Activated naive CD8-positive, alpha-beta T cell treated with anti-CD3 and anti-CD28 coated beads, Interleukin-2, amount 50 U/mL, for 24 hours (primary cell): ENCODE data around the gene STAT5B.

Experiments
- ATAC-seq: fragments of 150-1000 bp; cut with Tn5 transposase; one replicate; pipeline ENCODE4 v1.10.0; 2021
- DNase-seq: peaks from one replicate; pipeline ENCODE4 v3.0.0; 2021
- H3K27ac Mint-ChIP-seq: one replicate; pipeline ENCODE4 v1.8.0; 2021; ENCODE audit warnings: mild to moderate bottlenecking, mixed read lengths
- H3K27me3 Mint-ChIP-seq: one replicate; pipeline ENCODE4 v1.8.0; 2021; ENCODE audit warnings: mixed read lengths
- H3K36me3 Mint-ChIP-seq: one replicate; pipeline ENCODE4 v1.8.0; 2021; ENCODE audit warnings: low read depth, mixed read lengths
- H3K4me1 Mint-ChIP-seq: one replicate; pipeline ENCODE4 v1.8.0; 2021; ENCODE audit warnings: mixed read lengths
- H3K4me3 Mint-ChIP-seq: one replicate; pipeline ENCODE4 v1.8.0; 2021; ENCODE audit warnings: mild to moderate bottlenecking, moderate library complexity, mixed read lengths
- H3K9me3 Mint-ChIP-seq: one replicate; pipeline ENCODE4 v1.8.0; 2021; ENCODE audit warnings: mixed read lengths

The STAT5B gene

DNA sequence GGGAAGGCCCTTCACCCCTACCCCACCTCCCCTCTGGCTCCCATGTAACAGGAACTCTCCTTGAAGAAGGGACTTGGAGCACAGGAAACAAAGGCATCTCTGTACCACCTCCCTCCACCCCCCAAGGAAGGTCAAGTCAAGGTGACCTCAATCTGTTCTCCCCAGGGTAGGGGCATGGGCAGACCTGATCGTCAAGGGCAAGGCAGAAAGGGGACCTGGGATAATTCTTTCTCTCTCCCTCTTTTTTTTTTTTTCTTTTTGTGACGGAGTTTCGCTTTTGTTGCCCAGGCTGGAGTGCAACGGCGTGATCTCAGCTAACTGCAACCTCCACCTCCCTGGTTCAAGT lies 7.8 kb upstream of the STAT5B start:
- H3K9me3 Mint-ChIP-seq, result no peaks in the 10 kb centered on the region
- peaks cover 38% of the 10 kb centered on the region for H3K4me1 Mint-ChIP-seq
- H3K4me3 Mint-ChIP-seq, result no peak overlapping the region
- no peaks in the 10 kb centered on the region for H3K27me3 Mint-ChIP-seq
- peaks cover 7% of the 10 kb centered on the region for H3K36me3 Mint-ChIP-seq
- no peak for DNase-seq
- peak overlapping the region; percentile 26 for H3K27ac Mint-ChIP-seq
- ATAC-seq, result no peak

DNA sequence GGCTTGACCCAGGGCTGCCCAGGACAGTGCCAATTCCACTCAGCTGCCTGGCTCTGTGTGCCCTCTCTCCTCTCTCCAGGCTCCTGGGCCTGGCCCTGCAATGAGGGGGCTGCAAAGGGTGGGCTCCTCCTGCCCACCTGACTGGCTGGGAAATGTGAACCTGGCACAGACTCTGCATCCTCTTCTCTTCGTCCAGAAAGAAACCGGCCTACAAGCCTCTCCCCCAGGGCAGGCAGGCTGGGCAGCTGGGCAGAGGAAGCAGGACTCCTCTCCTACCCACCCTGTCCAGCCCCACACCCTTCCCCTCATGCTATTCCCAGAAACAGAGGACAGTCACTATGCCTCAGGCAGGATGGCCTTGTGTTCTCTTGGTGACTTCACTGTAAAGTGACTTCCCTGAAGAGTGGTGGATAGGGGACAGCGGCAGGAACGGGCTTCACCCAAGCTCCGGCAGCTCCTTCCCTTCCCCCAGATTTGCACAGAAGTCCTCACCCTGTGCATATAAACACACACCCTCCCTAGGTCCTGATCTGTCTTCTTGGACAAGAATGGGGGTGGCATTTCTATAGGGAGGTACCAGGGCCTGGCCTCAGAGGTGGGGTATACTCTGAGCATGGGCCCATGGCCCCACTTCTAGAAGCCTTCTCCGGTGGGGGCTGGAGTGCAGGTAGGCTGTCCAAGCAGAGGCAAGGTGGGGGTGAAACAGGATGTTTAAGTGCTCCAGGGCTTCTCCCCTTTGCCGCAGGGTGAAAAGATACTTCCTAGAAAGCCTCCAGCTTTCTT lies 7.2 kb upstream of the STAT5B start:
- H3K27ac Mint-ChIP-seq, result no peak overlapping the region
- no peaks in the 10 kb centered on the region for H3K27me3 Mint-ChIP-seq
- DNase-seq (no peak), ATAC-seq (no peak)
- H3K9me3 Mint-ChIP-seq, result no peaks in the 10 kb centered on the region
- peaks cover 38% of the 10 kb centered on the region for H3K4me1 Mint-ChIP-seq
- H3K4me3 Mint-ChIP-seq, result no peak overlapping the region
- H3K36me3 Mint-ChIP-seq, result peaks cover 6% of the 10 kb centered on the region

DNA sequence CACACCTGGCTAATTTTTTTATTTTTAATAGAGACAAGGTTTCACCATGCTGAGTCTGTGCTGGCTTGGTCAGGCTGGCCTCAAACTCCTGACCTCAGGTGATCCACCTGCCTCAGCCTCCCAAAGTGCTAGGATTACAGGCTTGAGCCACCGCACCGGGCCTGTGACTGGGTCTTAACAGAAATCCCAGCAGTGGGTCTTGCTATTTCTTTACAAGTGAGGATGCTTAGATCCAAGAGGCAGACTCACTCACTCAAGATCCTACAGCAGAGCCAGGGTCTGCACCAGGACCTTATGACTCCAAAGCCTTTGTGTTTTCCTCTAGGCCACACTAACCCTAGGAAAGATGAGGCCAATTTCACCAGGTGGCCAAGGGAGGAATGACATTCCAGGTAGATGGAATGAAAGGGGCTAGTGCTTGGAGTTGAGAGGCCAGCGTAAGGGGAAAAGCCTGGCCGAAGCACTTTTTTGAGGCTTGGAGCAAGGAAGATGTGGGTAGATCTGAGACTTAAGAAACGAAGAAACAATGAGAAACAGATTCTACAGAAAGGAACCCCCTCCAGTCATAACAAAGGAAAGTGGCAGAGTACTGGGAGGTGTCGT lies 6.4 kb upstream of the STAT5B start:
- ATAC-seq, result no peak
- H3K9me3 Mint-ChIP-seq, result no peaks in the 10 kb centered on the region
- peaks cover 38% of the 10 kb centered on the region for H3K4me1 Mint-ChIP-seq
- H3K27ac Mint-ChIP-seq, result peak overlapping the region; percentile 79
- peaks cover 10% of the 10 kb centered on the region for H3K36me3 Mint-ChIP-seq
- H3K4me3 Mint-ChIP-seq, result no peak overlapping the region
- no peaks in the 10 kb centered on the region for H3K27me3 Mint-ChIP-seq
- no peak for DNase-seq

DNA sequence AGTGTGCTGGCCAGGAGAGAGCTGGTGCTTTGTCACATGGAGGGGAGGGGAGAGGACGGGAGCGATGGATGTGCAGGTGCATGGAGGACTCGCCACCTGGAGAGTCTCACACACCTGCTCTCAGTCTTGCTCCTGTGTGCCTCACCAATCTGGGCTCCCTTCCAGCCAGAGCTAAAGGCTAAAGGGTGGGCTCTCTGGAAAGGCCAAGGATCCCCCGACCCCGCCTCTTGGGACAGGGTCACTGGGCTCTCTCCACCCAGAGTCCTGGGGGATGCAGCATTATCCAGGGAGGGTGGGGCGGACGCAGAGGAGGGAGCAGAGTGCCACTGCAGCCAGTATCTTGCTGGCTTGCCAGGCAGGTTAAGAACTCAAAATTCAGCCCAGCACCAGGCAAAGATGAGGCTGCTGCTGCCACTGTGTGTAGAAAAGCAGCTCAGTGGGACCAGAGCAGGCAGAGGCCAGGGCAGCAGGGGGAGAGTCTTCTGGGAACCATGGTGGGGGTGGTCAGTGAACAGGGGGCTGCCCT lies 5.4 kb upstream of the STAT5B start:
- H3K4me3 Mint-ChIP-seq, result no peak overlapping the region
- H3K27ac Mint-ChIP-seq, result no peak overlapping the region
- H3K9me3 Mint-ChIP-seq, result no peaks in the 10 kb centered on the region
- DNase-seq (no peak), ATAC-seq (no peak)
- H3K27me3 Mint-ChIP-seq, result no peaks in the 10 kb centered on the region
- H3K4me1 Mint-ChIP-seq, result peaks cover 40% of the 10 kb centered on the region
- H3K36me3 Mint-ChIP-seq, result peaks cover 10% of the 10 kb centered on the region

DNA sequence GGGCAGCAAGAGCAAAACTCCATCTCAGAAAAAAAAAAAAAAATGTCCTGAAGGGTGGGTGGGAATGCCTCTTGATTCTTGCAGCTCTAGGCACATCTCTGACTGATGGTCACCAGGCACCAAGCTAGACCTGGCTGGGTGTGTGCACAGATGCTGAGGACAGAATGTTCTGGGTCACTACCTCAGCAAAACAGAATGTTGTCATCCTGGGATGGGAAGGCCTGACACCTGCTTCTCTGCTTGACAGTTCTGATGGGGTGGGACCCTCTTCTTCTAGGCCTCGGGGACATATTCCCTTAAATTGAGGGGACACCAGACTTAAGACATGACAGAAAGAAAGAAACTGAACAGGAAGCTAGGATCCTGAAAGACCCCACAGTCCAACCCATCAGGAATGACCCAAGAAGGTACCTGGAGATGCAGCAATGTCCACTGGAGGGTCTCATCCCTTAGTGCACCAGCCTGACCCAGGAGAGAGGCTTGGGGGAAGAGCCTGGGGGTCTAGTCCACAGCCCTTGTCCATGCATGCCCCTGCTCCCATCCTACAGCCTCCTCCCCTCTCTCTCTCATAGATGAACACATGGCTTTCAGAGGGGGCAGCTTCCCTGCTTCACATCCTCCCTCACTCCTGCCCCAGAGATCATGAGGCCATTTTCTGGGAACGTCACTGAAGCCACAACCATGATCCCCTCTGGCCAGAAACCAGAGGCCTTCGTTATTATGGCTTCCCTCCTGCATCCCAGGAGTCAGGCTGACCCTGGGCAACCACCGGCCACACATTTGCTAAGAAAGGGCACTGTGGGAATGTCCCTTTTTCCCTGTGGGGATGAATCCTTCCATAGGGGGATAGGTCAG lies 3.8 kb upstream of the STAT5B start:
- Mint-ChIP-seq H3K27ac (no peak overlapping the region), H3K27me3 (no peaks in the 10 kb centered on the region), H3K4me1 (peaks cover 30% of the 10 kb centered on the region)

DNA sequence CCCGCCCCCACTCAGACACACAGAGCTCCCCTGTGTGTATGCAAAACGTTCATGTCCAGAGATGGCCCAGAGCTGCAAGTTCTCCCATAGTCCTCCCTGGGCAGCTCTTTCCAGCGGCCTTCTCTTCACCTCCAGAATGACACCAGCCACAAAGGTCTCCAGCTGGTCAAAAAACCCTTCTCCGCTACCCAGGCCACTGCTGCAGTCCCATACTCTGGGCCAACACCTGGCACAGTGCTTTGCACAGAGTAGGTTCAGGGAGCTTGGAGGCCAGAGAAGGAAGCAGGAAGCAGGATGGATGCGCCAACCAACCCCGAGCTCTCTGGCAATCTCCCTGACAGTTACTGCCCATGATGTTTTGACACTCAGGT lies 1.1 kb upstream of the STAT5B start:
- Mint-ChIP-seq H3K27me3 (no peaks in the 10 kb centered on the region), H3K9me3 (no peaks in the 10 kb centered on the region), H3K27ac (peak overlapping the region; percentile 82), H3K4me1 (peaks cover 37% of the 10 kb centered on the region), H3K4me3 (peak overlapping the region; percentile 74), H3K36me3 (peaks cover 24% of the 10 kb centered on the region)
- ATAC-seq (no peak), DNase-seq (no peak)

More for the DNA sequence above, 3.8 kb upstream of the STAT5B start:
- ATAC-seq (no peak), DNase-seq (no peak)
- Mint-ChIP-seq H3K9me3 (no peaks in the 10 kb centered on the region), H3K4me3 (no peak overlapping the region), H3K36me3 (peaks cover 12% of the 10 kb centered on the region)

DNA sequence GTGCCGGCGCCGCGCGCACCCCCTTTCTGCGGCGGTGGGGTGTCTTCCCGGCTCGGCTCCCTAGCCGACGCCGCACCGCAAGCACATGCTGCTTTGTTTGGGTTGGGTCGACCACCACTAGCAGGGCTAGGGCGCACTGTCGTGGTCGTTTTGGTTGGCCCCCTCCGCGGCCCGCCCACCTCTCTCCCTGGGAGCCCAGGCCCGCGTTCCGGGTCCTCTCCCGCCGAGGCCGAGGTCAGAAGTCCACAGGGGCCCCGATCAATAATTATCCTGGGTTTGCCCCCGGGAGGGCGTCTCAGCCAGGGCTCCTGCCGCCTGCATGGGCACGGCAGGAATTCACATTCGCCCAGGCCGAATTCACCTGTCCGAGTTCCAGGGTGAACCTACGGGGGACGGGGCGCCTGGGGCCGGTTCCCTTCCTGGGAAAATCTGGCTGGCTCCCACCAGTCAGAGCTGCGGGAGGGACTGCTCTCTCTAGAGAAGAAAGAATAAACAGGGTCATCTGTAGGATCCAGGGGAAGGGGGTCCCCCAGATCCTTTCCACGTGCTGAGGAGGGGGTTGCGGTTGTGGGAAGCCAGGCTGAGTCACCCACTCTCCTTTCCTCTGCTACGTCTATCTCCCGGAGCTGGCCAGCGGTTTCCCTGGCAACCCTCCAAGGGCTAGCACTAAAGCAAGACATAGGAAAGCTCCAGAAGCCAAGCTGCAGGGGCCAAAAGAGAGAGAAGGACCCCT lies 584 bp upstream of the STAT5B start:
- Mint-ChIP-seq H3K4me1 (peaks cover 42% of the 10 kb centered on the region), H3K27me3 (no peaks in the 10 kb centered on the region), H3K36me3 (peaks cover 24% of the 10 kb centered on the region), H3K27ac (peak overlapping the region; percentile 82), H3K9me3 (no peaks in the 10 kb centered on the region), H3K4me3 (peak overlapping the region; percentile 74)
- no peak for ATAC-seq
- DNase-seq, result peak; percentile 39

DNA sequence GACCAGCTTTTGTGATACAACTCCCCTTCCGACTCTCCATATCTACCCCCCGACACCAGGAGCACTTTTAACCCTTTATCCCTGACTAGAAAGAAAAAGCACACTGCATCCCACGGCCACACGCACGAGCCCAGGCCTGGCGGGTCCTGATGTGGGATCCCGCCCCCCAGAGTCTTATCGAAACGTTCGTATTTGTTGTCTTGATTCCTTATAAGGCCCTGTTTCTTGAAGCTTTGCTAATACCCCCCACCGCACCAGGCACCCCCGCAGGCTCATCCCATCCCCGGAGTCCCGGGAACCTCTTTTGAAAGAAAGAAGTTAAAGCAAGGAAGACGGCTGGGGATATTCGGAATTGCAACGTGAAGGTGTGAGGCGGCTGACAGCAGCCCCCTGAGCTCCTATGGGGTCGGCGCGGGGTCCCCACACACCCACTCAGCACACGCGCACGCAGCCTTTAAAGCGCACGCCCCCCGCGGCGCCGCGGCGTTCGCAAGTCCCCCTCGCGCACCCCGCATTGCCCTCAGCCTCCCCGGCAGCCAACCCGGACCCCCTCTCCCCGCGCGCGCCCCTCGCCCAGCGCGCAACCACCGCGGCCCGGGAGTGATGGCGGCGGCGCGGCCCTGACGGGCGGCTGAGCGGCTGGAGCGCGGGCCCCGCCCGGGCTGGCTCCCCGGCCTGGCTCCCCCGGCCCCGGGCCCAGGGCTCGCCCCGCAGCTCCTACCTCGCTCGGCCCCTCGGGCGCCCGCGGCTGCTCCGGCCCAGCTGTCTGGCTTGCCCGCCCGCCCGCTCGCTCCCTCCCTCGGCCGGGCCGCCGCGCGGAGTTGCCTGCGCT lies 448 bp downstream of the STAT5B start:
- H3K4me3 Mint-ChIP-seq, result peak overlapping the region; percentile 95

DNA sequence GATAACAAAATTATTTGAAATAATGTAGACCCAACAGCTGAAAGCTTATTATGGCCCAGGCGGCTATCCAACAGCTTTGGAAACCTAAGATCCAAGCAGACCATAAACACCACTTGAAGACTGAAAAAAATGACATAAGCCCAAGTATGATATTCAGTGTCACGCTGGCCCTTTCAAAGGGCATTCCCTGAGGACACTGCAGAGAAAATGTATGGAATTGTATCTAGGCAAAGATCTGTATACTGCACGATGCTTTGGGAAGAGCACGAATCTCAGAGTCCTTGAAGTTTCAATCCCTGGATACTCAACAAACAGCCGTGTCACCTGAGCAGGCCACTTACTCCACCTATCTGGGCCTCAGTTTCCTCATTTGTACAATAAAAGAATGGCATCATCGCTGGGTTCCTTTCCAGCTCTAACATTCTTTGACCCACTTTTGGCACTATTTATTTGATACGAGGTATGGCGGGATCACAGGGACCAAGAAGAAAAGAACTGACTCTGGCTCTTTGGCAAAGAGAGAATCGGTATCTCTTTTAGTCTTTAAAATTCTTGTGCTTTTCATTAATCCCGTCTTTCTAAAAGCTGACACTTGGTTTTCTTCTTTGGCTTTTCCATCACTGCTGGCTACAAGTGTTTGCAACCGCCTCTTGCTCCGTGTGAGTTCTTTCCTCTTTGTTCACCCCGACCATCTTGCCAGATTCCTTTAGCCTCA lies 1.2 kb downstream of the STAT5B start:
- H3K36me3 Mint-ChIP-seq, result peaks cover 26% of the 10 kb centered on the region
- DNase-seq, result no peak
- peaks cover 60% of the 10 kb centered on the region for H3K4me1 Mint-ChIP-seq
- no peaks in the 10 kb centered on the region for H3K9me3 Mint-ChIP-seq
- H3K27me3 Mint-ChIP-seq, result no peaks in the 10 kb centered on the region
- no peak for ATAC-seq
- H3K4me3 Mint-ChIP-seq, result peak overlapping the region; percentile 95
- H3K27ac Mint-ChIP-seq, result peak overlapping the region; percentile 94

More for the DNA sequence above, 448 bp downstream of the STAT5B start:
- no peaks in the 10 kb centered on the region for H3K27me3 Mint-ChIP-seq
- peak; percentile 41 for DNase-seq
- peak overlapping the region; percentile 94 for H3K27ac Mint-ChIP-seq
- H3K4me1 Mint-ChIP-seq, result peaks cover 53% of the 10 kb centered on the region
- H3K36me3 Mint-ChIP-seq, result peaks cover 24% of the 10 kb centered on the region
- peak; percentile 38 for ATAC-seq
- H3K9me3 Mint-ChIP-seq, result no peaks in the 10 kb centered on the region

DNA sequence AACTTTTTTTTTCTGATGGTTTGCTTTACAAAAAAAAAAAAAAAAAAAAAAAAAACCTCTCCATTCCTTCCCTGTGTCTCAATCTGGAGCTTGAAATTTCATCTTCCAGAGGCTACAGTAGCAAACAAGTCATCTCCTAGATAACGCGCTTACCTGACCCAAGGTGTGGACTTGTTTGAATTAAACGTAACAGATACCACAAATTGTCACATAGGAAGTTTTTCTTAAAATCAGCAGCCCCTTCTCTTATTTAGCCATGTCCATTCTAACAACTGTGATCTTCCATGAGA lies 2.0 kb downstream of the STAT5B start:
- Mint-ChIP-seq H3K27ac (peak overlapping the region; percentile 94), H3K36me3 (peaks cover 30% of the 10 kb centered on the region), H3K9me3 (no peaks in the 10 kb centered on the region), H3K27me3 (no peaks in the 10 kb centered on the region), H3K4me3 (peak overlapping the region; percentile 95), H3K4me1 (peaks cover 68% of the 10 kb centered on the region)
- ATAC-seq (no peak), DNase-seq (no peak)

DNA sequence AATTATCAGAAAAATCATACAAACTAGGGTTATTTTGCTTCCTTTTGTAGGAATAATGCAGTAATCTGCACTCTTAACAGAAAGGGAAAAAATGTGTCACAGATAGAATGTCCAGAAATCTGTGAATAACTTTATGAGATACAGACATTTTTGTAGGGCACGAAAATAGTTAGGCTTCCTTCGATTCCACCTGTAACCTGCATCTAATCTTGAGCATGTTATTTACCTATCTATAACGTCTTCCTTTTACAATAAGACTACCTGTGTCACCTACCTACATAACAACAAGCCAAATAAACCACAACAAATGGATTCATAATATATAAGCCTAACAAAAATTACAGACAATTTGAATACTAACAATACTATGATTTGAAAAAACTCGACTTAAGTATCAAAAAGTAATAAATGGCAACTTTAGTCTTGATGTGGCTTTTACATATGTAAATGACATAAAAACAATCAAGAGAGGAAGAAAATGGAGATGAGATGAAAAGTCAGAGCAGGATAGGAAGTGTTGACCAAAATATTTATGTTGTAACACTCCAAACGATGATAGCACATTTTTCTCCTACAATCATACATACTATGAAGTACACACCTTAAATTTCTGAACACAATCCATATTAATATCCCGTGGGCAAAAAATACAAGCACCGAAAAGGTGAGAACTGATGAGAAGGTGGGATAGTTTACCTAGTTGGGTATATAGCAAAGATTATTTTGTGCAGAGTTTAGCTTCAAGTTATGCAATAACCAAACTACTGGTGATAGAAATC lies 2.5 kb downstream of the STAT5B start:
- Mint-ChIP-seq H3K9me3 (no peaks in the 10 kb centered on the region), H3K4me3 (peak overlapping the region; percentile 95), H3K27me3 (no peaks in the 10 kb centered on the region), H3K4me1 (peaks cover 73% of the 10 kb centered on the region), H3K27ac (peak overlapping the region; percentile 94), H3K36me3 (peaks cover 31% of the 10 kb centered on the region)
- no peak for ATAC-seq
- no peak for DNase-seq

DNA sequence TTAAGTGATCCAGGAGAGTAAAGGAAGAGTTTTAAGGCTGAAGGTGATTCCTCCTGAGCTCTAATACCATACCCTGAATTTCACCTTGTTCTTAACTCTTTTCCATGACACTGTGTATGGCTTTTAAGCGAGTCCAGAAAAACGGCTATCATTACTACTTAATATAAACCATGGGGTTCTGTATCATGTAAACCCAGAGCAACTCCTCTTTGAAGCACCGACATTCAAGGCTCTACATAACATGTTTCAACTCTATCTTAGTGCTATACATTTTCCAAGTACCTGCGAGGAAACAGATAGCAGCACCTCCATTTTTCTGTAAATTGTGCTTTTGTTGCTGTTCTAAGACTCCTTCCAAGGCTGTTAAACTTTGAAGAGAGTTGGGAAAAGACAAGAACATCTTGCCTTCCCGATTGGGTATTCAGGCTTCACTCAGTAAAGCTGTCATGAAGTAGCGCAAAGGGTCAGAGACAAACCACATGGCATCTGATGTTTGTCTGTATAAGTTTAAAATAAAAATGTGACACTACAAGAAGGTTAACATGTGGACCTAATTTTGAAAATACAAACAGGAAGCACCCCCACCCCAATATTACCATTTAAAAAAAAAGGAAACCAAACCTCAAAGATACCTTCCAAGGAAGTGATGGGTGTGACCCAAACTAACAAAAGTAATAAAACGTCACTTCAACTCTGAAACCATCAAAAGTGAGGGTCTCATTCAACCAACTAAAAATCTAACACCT lies 3.9 kb downstream of the STAT5B start:
- Mint-ChIP-seq H3K27ac (peak overlapping the region; percentile 94), H3K27me3 (no peaks in the 10 kb centered on the region), H3K36me3 (peaks cover 31% of the 10 kb centered on the region), H3K9me3 (no peaks in the 10 kb centered on the region), H3K4me1 (peaks cover 81% of the 10 kb centered on the region), H3K4me3 (peak overlapping the region; percentile 95)
- DNase-seq (no peak), ATAC-seq (no peak)
